Stromal cell of bone marrow (primary cell): ENCODE data around the gene TM9SF1.

Experiments
- DNase-seq: peaks from one replicate; pipeline ENCODE4 v3.0.0-alpha.2; 2012; ENCODE audit warnings: low read depth

TM9SF1 gene

GRCh38 chr14:24178399-24179178 lies 16.7 kb downstream of the TM9SF1 start:
- no peak for DNase-seq

- DNase-seq: no peak
Observed at GRCh38 chr14:24177891-24178290, 17.4 kb downstream of the TM9SF1 start.

GRCh38 chr14:24177041-24177825 lies 18.0 kb downstream of the TM9SF1 start:
- no peak for DNase-seq

GRCh38 chr14:24176599-24176998 lies 18.6 kb downstream of the TM9SF1 start:
- no peak for DNase-seq

- DNase-seq: no peak
Observed at GRCh38 chr14:24172871-24173281, 22.4 kb downstream of the TM9SF1 start.

- DNase-seq: no peak
Observed at GRCh38 chr14:24172261-24172860, 22.9 kb downstream of the TM9SF1 start.

GRCh38 chr14:24171422-24172260 lies 23.6 kb downstream of the TM9SF1 start, which contains the start of gene REC8:
TSS of gene REC8 (plus strand) at chr14:24172080. CDS start at chr14:24172553, 473 bp downstream.
- DNase-seq: no peak

- DNase-seq: no peak
Observed at GRCh38 chr14:24167469-24168114, 27.6 kb downstream of the TM9SF1 start.

GRCh38 chr14:24165785-24166184 lies 29.5 kb downstream of the TM9SF1 start:
- DNase-seq: no peak

GRCh38 chr14:24164518-24164991 lies 30.7 kb downstream of the TM9SF1 start:
- DNase-seq: no peak

- no peak for DNase-seq
Observed at GRCh38 chr14:24162093-24162492, 33.1 kb downstream of the TM9SF1 start.

GRCh38 chr14:24160850-24161804 lies 34.1 kb downstream of the TM9SF1 start, which contains the start of gene IRF9:
TSS of gene IRF9 (plus strand) at chr14:24161265. CDS start at chr14:24162145, 880 bp downstream.
- peak; percentile 87 for DNase-seq

GRCh38 chr14:24160499-24160849 lies 34.8 kb downstream of the TM9SF1 start:
- no peak for DNase-seq

- no peak for DNase-seq
Observed at GRCh38 chr14:24159777-24160498, 35.3 kb downstream of the TM9SF1 start.

GRCh38 chr14:24157331-24157730 lies 37.9 kb downstream of the TM9SF1 start:
- no peak for DNase-seq

GRCh38 chr14:24156840-24157239 lies 38.4 kb downstream of the TM9SF1 start:
- no peak for DNase-seq

GRCh38 chr14:24155100-24155499 lies 40.1 kb downstream of the TM9SF1 start:
- DNase-seq: no peak

- DNase-seq: no peak
Observed at GRCh38 chr14:24151404-24152080, 43.7 kb downstream of the TM9SF1 start.

GRCh38 chr14:24150993-24151392 lies 44.2 kb downstream of the TM9SF1 start:
- no peak for DNase-seq
